ENCODE data around the gene OOSP1.
"Not testable (repeated sequence)": the region's sequence is repeated elsewhere in the genome, so short reads cannot be mapped to it uniquely, and the experiment has no call there.

OOSP1 gene
- total RNA-seq, result 0 reads per million in 2 donors

GRCh38 chr11:59938132-59938531, at the start of gene OOSP1:
Gene OOSP1, plus strand, starts transcription at chr11:59938432. Its CDS starts 23 bp downstream, at chr11:59938455.
- DNase-seq, result no peak

GRCh38 chr11:59891781-59892181, 46.5 kb upstream of the OOSP1 start:
- no peak for DNase-seq

- no peak for DNase-seq
Measured at GRCh38 chr11:59894616-59895015, 43.6 kb upstream of the OOSP1 start.

GRCh38 chr11:59898046-59898445, 40.2 kb upstream of the OOSP1 start:
- no peak for DNase-seq

GRCh38 chr11:59898650-59899049, 39.6 kb upstream of the OOSP1 start:
- DNase-seq, result no peak

GRCh38 chr11:59899532-59899931, 38.7 kb upstream of the OOSP1 start:
- DNase-seq, result no peak

GRCh38 chr11:59900366-59901126, 37.7 kb upstream of the OOSP1 start:
- no peak for DNase-seq

- no peak for DNase-seq
Measured at GRCh38 chr11:59901306-59901705, 36.9 kb upstream of the OOSP1 start.

- not testable (repeated sequence) for DNase-seq
Measured at GRCh38 chr11:59903569-59903968, 34.7 kb upstream of the OOSP1 start.

GRCh38 chr11:59918480-59918879, 19.8 kb upstream of the OOSP1 start:
- no peak for DNase-seq

GRCh38 chr11:59918987-59919589, 19.1 kb upstream of the OOSP1 start:
- DNase-seq, result no peak

- DNase-seq, result no peak
Measured at GRCh38 chr11:59923813-59924212, 14.4 kb upstream of the OOSP1 start.

- no peak for DNase-seq
Measured at GRCh38 chr11:59931688-59932087, 6.5 kb upstream of the OOSP1 start.

- no peak for DNase-seq
Measured at GRCh38 chr11:59938718-59939117, 486 bp downstream of the OOSP1 start.

- no peak for DNase-seq
Measured at GRCh38 chr11:59939482-59939881, 1.2 kb downstream of the OOSP1 start.

- DNase-seq, result no peak
Measured at GRCh38 chr11:59941091-59941490, 2.9 kb downstream of the OOSP1 start.

- no peak for DNase-seq
Measured at GRCh38 chr11:59943997-59944714, 5.9 kb downstream of the OOSP1 start.

GRCh38 chr11:59944720-59945119, 6.5 kb downstream of the OOSP1 start:
- DNase-seq, result no peak

- DNase-seq, result no peak
Measured at GRCh38 chr11:59953463-59954218, 15.4 kb downstream of the OOSP1 start.

GRCh38 chr11:59954219-59954847, 16.1 kb downstream of the OOSP1 start:
- no peak for DNase-seq

GRCh38 chr11:59957094-59957493, 18.9 kb downstream of the OOSP1 start:
- DNase-seq, result no peak
